NCI-H2081 treated with DMSO at 0.1 percent for 48 hours (cell line): ENCODE measurements around the gene MCRS1.
"Not testable (repeated sequence)": the region's sequence is repeated elsewhere in the genome, so short reads cannot be mapped to it uniquely, and the experiment has no call there.

Source experiments
- DNase-seq: peaks from one replicate; lab custom pipeline; 2025; lab: John Stamatoyannopoulos, UW

Gene MCRS1

GRCh38 chr12:49515266-49515665 lies 52.7 kb downstream of the MCRS1 start:
- DNase-seq: no peak

GRCh38 chr12:49512546-49512945 lies 55.4 kb downstream of the MCRS1 start:
- no peak for DNase-seq

GRCh38 chr12:49511410-49511809 lies 56.5 kb downstream of the MCRS1 start:
- DNase-seq: no peak

DNA sequence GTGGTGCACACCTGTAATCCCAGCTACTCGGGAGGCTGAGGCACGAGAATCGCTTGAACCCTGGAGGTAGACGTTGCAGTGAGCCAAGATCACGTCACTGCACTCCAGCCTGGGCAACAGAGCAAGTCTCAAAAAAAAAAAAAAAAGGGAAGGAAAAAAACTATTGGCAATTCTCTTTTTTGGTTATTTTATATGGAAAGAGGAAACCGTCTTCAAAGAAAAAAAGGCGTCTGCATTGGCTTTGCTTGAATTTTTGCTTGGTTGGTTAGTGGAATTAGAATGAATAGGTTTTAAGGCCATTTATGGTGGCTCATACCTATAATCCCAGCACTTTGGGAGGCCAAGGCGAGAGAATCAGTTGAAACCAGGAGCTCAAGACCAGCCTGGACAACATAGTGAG lies 58.3 kb downstream of the MCRS1 start:
- not testable (repeated sequence) for DNase-seq
